BE2C (cell line): Measurements from ENCODE around the gene ANXA3.

ENCODE experiments used
- DNase-seq: peaks from one replicate; pipeline ENCODE4 v3.0.0-alpha.2; 2020
- H3K27me3 ChIP-seq: fragments of 250-450 bp; sonication (Bioruptor Pico); 2 replicates; pipeline ENCODE4 v1.5.1; 2020; ENCODE audit warnings: mild to moderate bottlenecking
- H3K36me3 ChIP-seq: fragments of 250-450 bp; sonication (Bioruptor Pico); 2 replicates; pipeline ENCODE4 v1.5.1; 2020; ENCODE audit warnings: mild to moderate bottlenecking
- H3K4me1 ChIP-seq: fragments of 250-450 bp; sonication (Bioruptor Pico); 2 replicates; pipeline ENCODE4 v1.5.1; 2020
- H3K4me3 ChIP-seq: 2 replicates; pipeline ENCODE4 v1.5.1; 2011; ENCODE audit warnings: low read depth, low read length
- H3K9me3 ChIP-seq: fragments of 250-450 bp; sonication (Bioruptor Pico); 2 replicates; pipeline ENCODE4 v1.5.1; 2020
- TF ChIP-seq, protein P1 (sequence below): IDR thresholded peaks from 2 replicates; pipeline ENCODE4 v1.5.1; 2012; ENCODE audit warnings: mild to moderate bottlenecking, low read depth, low read length

The ANXA3 gene

DNA sequence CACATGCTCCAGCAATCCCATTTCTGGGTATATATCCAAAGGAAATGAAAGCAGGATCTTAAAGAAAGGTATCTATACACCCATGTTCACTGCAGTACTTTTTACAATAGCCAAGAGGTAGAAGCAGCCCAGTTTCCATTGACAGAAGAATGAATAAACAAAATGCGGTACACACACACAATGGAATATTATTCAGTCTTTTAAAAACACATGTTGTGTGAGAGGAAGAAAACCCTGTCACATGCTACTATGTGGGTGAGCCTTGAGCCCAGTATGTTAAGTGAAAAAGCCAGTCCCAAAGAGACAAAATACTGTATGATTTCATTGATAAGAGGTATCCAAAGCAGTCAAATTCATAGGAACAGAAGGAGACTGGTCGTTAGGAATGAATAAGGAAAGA lies 6.3 kb downstream of the ANXA3 start:
- Histone ChIP-seq H3K4me1 (no peaks in the 10 kb centered on the region), H3K27me3 (no peaks in the 10 kb centered on the region), H3K9me3 (no peaks in the 10 kb centered on the region), H3K36me3 (no peaks in the 10 kb centered on the region), H3K4me3 (no peak overlapping the region)
- no peak for DNase-seq
- TF ChIP-seq, protein P1, sequence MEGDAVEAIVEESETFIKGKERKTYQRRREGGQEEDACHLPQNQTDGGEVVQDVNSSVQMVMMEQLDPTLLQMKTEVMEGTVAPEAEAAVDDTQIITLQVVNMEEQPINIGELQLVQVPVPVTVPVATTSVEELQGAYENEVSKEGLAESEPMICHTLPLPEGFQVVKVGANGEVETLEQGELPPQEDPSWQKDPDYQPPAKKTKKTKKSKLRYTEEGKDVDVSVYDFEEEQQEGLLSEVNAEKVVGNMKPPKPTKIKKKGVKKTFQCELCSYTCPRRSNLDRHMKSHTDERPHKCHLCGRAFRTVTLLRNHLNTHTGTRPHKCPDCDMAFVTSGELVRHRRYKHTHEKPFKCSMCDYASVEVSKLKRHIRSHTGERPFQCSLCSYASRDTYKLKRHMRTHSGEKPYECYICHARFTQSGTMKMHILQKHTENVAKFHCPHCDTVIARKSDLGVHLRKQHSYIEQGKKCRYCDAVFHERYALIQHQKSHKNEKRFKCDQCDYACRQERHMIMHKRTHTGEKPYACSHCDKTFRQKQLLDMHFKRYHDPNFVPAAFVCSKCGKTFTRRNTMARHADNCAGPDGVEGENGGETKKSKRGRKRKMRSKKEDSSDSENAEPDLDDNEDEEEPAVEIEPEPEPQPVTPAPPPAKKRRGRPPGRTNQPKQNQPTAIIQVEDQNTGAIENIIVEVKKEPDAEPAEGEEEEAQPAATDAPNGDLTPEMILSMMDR, result no peak

DNA sequence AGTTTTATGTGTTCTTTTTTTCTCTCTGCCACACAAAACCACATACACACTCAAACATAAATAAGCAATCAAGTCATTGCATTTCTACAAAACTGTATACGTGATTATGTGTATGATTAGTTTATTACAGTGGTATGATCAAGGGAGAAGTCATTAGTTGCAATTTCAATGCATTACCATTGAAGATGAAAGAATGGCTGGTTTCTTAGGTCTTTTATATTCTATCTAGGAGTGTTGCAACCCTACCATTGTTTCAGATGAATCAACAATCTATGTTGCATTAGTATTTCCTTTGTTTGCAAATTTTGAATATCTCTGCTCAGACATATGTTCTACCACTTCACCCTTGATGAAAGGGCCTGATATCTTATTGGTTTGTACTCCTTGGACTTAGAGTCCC lies 6.8 kb downstream of the ANXA3 start:
- H3K9me3 ChIP-seq, result no peaks in the 10 kb centered on the region
- TF ChIP-seq, protein P1, result no peak
- DNase-seq, result no peak
- H3K27me3 ChIP-seq, result no peaks in the 10 kb centered on the region
- H3K36me3 ChIP-seq, result no peaks in the 10 kb centered on the region
- H3K4me3 ChIP-seq, result no peak overlapping the region
- no peaks in the 10 kb centered on the region for H3K4me1 ChIP-seq

DNA sequence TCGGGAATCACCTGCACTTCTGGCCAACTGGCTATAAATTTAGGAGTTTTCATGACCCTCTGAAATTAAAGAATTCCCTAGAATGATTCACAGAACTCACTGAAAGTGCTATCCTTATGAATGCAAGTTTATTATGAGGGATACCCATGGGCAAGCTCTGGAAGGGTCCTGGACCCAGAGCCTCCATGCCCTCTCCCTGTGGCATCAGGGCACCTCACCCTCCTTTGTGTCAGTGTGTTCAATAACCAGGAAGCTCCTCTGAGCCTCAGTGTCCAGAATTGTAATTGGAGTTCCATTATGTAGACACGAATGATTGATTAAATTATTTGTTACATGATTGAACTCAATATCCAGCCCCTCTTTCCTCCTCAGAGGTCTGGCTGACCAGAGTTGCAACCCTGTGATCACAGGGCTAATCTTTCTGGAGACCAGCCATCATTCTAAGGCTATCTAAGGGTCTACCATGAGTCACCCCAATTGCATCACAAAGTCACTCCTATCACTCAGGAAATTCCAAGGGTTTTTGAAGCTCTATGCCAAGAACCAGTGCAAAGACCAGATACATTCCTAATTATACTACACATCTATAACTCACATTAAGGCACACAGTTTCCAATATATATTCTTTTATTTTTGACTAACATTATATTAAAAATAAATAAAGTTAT lies 8.9 kb downstream of the ANXA3 start:
- no peaks in the 10 kb centered on the region for H3K9me3 ChIP-seq
- H3K36me3 ChIP-seq, result no peaks in the 10 kb centered on the region
- H3K4me3 ChIP-seq, result no peak overlapping the region
- TF ChIP-seq, protein P1, result no peak
- H3K4me1 ChIP-seq, result no peaks in the 10 kb centered on the region
- no peaks in the 10 kb centered on the region for H3K27me3 ChIP-seq
- DNase-seq, result no peak

DNA sequence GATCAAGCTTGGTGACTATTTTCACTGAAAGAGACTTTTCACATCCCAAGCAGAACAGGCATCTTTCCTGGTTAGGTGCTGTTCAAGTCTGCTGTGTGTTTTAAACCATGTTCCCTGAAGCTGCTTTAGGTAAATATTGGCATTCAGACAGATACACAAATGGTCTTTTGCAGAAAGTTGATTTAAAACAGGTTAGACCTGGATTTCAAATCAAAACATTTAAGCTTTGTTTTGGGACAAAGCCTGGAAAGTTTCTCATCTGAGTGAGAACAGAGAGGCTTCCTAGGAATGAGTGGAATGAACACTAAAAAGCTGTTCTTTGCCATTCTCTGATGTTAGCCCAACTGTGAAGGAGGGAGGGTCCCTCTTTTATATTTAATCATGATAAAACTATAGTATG lies 10.1 kb downstream of the ANXA3 start:
- no peak for DNase-seq
- Histone ChIP-seq H3K4me1 (no peaks in the 10 kb centered on the region), H3K9me3 (no peaks in the 10 kb centered on the region), H3K4me3 (no peak overlapping the region), H3K36me3 (no peaks in the 10 kb centered on the region), H3K27me3 (no peaks in the 10 kb centered on the region)
- TF ChIP-seq, protein P1, result no peak

DNA sequence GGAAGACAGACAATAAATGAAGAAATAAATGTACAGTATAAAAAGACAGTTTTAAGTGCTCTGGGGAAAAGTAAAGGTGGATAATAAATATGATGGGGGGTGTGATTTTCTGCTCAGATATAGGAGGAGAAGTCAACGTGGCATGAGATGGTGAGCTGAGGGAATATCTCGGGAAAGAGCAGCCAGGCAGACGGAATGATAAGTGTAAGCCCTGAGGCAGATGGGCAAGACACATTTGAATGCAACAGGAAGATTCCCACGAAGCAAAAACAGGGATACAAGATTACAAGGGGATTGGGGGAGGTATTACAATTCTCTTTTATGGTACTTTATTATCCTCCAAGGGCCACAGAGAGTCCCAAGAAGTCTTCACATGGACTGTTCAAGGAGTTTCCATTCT lies 11.1 kb downstream of the ANXA3 start:
- TF ChIP-seq, protein P1, result no peak
- DNase-seq, result no peak
- no peaks in the 10 kb centered on the region for H3K4me1 ChIP-seq

DNA sequence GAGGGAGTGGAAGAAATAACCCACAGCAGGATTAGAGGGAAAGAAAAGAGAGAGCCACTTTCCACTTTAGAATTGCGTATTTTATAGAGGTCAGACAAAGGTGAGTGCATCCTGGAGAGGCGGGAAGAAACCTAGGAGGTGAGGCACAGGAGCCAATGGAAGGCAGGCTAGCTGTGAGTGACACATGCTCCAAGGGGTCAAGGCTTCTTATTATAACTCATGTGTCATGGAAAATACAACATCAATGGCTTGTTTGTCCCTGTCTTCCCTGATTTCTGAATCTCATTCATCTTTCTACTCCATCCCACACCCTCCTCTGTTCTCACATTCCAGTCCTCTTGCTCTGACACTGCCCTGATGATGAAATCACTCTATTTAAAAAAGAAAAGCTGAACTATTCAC lies 14.4 kb downstream of the ANXA3 start:
- Histone ChIP-seq H3K36me3 (no peaks in the 10 kb centered on the region), H3K9me3 (no peaks in the 10 kb centered on the region), H3K4me3 (no peak overlapping the region), H3K4me1 (no peaks in the 10 kb centered on the region), H3K27me3 (no peaks in the 10 kb centered on the region)
- no peak for DNase-seq
- TF ChIP-seq, protein P1, result no peak

More for the DNA sequence above, 11.1 kb downstream of the ANXA3 start:
- no peaks in the 10 kb centered on the region for H3K9me3 ChIP-seq
- H3K36me3 ChIP-seq, result no peaks in the 10 kb centered on the region
- no peak overlapping the region for H3K4me3 ChIP-seq
- H3K27me3 ChIP-seq, result no peaks in the 10 kb centered on the region
